ENCODE measurements around the gene DCP1A.
"Not testable (repeated sequence)": the region's sequence is repeated elsewhere in the genome, so short reads cannot be mapped to it uniquely, and the experiment has no call there.

DCP1A gene

GRCh38 chr3:53342353-53342752 lies 5.0 kb downstream of the DCP1A start:
- no peak overlapping the region for H3K4me3 ChIP-seq (ENCODE audit: low read depth, low read length)
- H3K36me3 ChIP-seq (replicated peaks) = peaks cover 30% of the 10 kb centered on the region
- in situ Hi-C loops (cut with HindIII; ENCODE audit: low pct_ligation_motif_present, low sequenced_read_pairs) = no loop called here
- no peaks in the 10 kb centered on the region for H3K27me3 ChIP-seq (replicated peaks)
- TF ChIP-seq CTCF (IDR thresholded peaks at IDR 0.05; ENCODE audit: low read depth, low read length, missing control alignments) = no peak
- no peak overlapping the region for H3K27ac ChIP-seq
- no peak for DNase-seq

- in situ Hi-C loops (cut with HindIII; ENCODE audit: low pct_ligation_motif_present, low sequenced_read_pairs) = no loop called here
- H3K4me3 ChIP-seq (ENCODE audit: low read depth, low read length) = no peak overlapping the region
These were observed 10.0 kb downstream of the DCP1A start for GRCh38 chr3:53337167-53337940.

GRCh38 chr3:53334742-53335141 lies 12.6 kb downstream of the DCP1A start:
- in situ Hi-C loops (cut with HindIII; ENCODE audit: low pct_ligation_motif_present, low sequenced_read_pairs) = no loop called here
- no peak overlapping the region for H3K4me3 ChIP-seq (ENCODE audit: low read depth, low read length)
- peaks cover 21% of the 10 kb centered on the region for H3K36me3 ChIP-seq (replicated peaks)
- H3K27ac ChIP-seq = no peak overlapping the region
- TF ChIP-seq CTCF (IDR thresholded peaks at IDR 0.05; ENCODE audit: low read depth, low read length, missing control alignments) = no peak
- H3K27me3 ChIP-seq (replicated peaks) = no peaks in the 10 kb centered on the region
- no peak for DNase-seq

More at GRCh38 chr3:53337167-53337940, 10.0 kb downstream of the DCP1A start:
- H3K27ac ChIP-seq = no peak overlapping the region
- DNase-seq = no peak
- H3K27me3 ChIP-seq (replicated peaks) = no peaks in the 10 kb centered on the region
- no peak for TF ChIP-seq CTCF (IDR thresholded peaks at IDR 0.05; ENCODE audit: low read depth, low read length, missing control alignments)
- H3K36me3 ChIP-seq (replicated peaks) = peaks cover 29% of the 10 kb centered on the region

GRCh38 chr3:53331871-53332270 lies 15.5 kb downstream of the DCP1A start:
- no peak overlapping the region for H3K4me3 ChIP-seq (ENCODE audit: low read depth, low read length)
- H3K27me3 ChIP-seq (replicated peaks) = no peaks in the 10 kb centered on the region
- H3K36me3 ChIP-seq (replicated peaks) = peaks cover 16% of the 10 kb centered on the region
- no peak for TF ChIP-seq CTCF (IDR thresholded peaks at IDR 0.05; ENCODE audit: low read depth, low read length, missing control alignments)
- no peak for DNase-seq
- no peak overlapping the region for H3K27ac ChIP-seq
- in situ Hi-C loops (cut with HindIII; ENCODE audit: low pct_ligation_motif_present, low sequenced_read_pairs) = no loop called here

GRCh38 chr3:53329897-53330296 lies 17.4 kb downstream of the DCP1A start:
- no peak for TF ChIP-seq CTCF (IDR thresholded peaks at IDR 0.05; ENCODE audit: low read depth, low read length, missing control alignments)
- peaks cover 12% of the 10 kb centered on the region for H3K36me3 ChIP-seq (replicated peaks)
- H3K27me3 ChIP-seq (replicated peaks) = no peaks in the 10 kb centered on the region
- H3K4me3 ChIP-seq (ENCODE audit: low read depth, low read length) = no peak overlapping the region
- in situ Hi-C loops (cut with HindIII; ENCODE audit: low pct_ligation_motif_present, low sequenced_read_pairs) = no loop called here
- H3K27ac ChIP-seq = no peak overlapping the region
- DNase-seq = no peak

GRCh38 chr3:53328746-53329145 lies 18.6 kb downstream of the DCP1A start:
- Histone ChIP-seq H3K36me3 (replicated peaks) (peaks cover 10% of the 10 kb centered on the region), H3K27ac (no peak overlapping the region), H3K27me3 (replicated peaks) (no peaks in the 10 kb centered on the region), H3K4me3 (ENCODE audit: low read depth, low read length) (no peak overlapping the region)
- no peak for DNase-seq
- no peak for TF ChIP-seq CTCF (IDR thresholded peaks at IDR 0.05; ENCODE audit: low read depth, low read length, missing control alignments)
- in situ Hi-C loops (cut with HindIII; ENCODE audit: low pct_ligation_motif_present, low sequenced_read_pairs) = no loop called here

GRCh38 chr3:53327986-53328385 lies 19.4 kb downstream of the DCP1A start:
- H3K27ac ChIP-seq; in situ Hi-C loops (cut with HindIII; ENCODE audit: low pct_ligation_motif_present, low sequenced_read_pairs); H3K4me3 ChIP-seq (ENCODE audit: low read depth, low read length); H3K36me3 ChIP-seq (replicated peaks); H3K27me3 ChIP-seq (replicated peaks): not testable (repeated sequence)
- peak; percentile 7 for DNase-seq

Data from brain microvascular endothelial cell (primary cell).